ENCODE data around the gene ARID3B. TPM values are rescaled to one million over a fixed set of nuclear protein-coding genes. Genes with fewer than 3 reads are reported as not detected.
A peak's percentile ranks its signal among the peaks of the same experiment; 100 is the strongest.
"Not testable (repeated sequence)": the region's sequence is repeated elsewhere in the genome, so short reads cannot be mapped to it uniquely, and the experiment has no call there.

Gene ARID3B
- polyA plus RNA-seq, 3 donors: 15.8 to 21.1 (median 19.2) TPM

DNA sequence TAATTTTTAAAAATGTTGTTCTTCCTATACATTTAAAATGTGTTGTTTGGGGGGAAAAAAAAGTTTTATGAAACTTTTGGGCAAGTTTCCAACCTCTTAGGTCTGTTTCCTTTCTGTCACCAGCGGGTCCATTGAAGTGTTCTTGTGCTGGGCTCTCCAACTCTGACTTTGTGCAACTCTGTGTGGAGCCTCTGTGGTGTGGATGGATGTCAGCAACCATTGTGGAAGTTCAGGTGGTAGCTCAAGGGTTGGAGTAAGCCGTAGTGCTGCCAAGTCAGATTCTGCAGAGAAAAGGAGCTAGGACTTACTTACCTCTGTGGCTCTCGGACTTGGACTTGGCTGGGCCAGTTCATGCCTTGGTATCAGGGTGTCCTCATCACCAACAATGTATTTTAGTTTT lies 22.4 kb downstream of the ARID3B start:
- DNase-seq: no peak

DNA sequence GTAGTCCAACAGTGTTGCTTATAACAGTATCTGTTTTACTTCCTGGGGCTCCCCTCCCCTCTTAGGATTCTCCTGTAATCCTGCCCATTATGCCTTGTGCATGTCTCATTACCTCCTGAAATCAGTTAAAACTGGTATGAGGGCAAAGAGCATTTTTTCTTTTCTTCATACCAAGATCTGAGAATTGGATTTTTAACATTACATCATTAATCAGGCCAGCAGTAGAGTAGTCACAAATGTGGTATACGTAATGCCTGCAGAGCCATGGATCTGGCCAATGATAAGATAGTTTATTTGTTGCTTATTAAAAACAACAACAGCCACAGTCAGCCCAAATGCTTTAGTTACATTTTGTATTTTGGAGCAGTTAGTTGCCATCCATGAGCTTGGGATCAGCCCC lies 23.2 kb downstream of the ARID3B start:
- DNase-seq: no peak

DNA sequence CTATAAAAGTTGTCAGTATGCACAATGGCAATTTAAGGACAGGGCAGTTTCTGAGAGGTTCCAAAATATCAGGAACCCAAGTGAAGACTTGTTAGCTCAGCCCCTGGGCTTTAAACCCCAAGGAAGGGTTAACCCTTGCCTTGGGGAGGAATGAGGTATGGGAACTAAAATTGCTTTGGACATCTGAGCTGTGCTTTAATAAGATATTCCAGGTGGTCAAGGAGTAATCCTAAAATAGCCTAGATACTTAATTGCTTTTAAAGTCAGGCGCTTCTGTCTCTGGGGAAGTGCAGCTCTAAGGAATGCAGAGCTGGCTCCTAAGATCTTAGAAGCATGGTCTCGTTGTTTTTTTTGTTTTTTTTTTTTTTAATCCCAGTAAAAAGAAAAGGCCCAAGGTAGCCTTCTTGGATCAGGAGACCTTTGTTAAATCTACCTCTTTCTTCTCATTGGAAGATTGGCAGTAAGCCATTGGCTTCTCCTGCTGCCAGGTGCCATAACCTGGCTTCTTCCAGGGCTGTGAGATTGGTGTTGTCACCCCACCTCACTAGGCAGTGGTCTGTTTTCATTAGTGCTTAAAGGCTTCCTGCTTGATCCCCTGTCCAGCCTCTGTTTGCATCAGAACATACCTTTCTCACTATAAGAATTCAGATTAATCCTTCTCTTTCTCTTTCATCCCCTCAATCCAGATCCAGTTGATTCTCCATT lies 24.5 kb downstream of the ARID3B start:
- DNase-seq: no peak

DNA sequence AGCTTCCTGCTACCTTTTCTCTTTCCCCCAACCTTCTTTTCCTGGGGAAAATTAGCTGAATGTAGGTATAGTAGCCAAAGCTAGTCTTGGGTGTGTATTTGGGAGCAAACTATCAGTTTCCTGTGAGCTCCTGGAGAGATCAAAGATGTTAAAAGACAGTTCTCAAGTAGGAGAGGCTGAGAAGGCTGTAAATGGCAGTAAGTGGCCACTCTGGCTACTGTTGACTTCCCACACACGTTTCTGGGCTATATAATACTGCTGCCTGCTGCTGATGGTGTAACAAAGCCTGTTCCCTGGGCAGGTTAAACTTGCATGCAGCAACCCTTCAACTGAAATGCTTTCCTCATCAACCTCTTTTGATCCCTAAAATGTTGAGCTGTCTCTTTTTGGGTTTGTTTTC lies 27.6 kb downstream of the ARID3B start:
- no peak for DNase-seq

DNA sequence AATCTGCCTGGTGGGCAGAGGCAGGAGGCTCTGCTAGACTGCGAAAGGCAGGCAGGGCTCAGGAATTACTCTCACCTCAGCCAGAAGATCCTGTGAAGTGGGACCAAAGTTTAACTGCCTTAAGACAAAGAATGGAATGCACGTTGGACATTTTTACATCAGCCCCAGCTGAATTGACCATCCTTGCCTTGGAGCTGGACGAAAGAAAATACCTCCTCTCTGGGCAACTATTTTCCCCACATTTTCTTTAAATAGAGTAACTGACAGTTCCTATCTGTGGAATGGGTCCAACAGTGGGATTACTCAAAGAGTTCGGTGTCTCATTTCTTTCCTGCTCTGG lies 28.7 kb downstream of the ARID3B start:
- no peak for DNase-seq

DNA sequence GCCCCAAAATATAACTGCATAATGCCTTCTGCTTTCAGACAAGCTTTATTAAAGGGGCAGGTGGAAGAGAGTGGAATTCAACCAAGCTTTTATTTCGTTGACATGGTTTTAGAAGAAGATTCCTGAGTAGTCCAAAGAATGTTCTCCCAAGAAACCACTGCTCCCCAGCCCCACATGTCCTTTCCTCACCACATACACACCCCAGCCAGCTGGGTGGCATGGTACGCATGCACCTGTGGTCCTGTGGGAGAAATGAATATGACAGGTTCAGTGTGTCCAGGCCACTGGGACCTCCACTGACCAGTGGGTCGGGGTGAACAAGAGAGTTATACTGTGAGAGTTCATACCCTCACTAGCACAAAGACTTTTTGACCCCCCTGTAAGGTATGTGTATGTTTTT lies 30.2 kb downstream of the ARID3B start:
- DNase-seq: no peak

DNA sequence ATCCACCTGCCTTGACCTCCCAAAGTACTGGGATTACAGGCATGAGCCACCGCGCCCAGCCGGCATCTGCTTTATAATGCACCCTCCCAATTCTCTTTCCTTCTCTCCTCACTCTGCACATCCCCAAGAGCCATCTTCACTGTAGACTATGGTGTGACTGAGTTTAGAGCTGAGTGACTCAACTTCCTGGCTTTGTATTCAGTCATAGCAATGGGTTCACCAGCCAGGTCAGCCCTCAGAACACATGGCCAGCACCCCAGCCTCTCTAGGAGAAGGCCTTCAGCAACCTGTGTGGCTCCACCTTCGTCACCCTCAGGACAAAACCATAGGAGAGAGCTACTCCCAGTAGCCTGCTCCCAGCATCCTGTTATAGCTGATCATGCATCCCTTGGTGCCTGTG lies 33.0 kb downstream of the ARID3B start:
- no peak for DNase-seq

DNA sequence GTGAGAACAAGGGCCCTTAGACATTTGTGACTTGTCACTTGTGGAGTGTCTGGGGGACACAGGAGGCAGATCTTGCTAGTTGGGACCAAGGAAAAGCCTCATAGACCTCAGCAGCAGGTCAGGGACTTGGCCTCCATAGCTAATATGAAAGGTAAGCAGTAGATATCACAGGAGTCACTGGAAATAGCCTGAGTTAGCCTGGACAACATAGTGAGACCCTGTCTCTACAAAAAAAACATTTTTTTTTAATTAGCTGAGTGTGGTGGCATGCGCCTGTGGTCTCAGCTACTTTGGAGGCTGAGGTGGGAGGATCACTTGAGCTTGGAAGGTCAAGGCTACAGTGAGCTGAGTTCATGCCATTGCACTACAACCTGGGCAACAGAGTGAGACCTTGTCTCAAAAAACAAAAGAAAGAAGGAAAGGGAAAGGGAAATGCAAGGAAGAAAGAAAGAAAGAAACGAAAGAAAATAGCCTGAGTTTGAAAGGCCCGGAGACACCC lies 37.5 kb downstream of the ARID3B start:
- no peak for DNase-seq

DNA sequence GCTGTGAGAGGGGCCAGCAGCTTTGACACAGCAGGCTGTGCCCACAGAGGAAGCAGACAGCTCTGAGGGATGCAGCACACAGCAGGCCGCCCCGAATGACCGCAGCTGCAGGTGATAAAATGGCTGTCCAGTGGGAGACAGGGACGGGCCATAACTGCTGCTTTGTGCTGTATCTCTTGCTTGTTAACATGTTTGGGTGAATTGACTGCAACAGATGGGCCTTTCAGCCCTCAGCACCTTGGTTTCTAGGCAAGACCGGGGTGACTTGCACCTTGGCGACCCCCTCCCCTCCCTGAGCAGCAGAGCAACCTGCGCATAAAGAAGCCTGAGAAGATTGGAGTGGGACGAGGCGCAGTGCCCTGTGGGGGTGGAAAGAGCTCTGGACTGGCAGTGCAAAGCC lies 38.0 kb downstream of the ARID3B start:
- no peak for DNase-seq

DNA sequence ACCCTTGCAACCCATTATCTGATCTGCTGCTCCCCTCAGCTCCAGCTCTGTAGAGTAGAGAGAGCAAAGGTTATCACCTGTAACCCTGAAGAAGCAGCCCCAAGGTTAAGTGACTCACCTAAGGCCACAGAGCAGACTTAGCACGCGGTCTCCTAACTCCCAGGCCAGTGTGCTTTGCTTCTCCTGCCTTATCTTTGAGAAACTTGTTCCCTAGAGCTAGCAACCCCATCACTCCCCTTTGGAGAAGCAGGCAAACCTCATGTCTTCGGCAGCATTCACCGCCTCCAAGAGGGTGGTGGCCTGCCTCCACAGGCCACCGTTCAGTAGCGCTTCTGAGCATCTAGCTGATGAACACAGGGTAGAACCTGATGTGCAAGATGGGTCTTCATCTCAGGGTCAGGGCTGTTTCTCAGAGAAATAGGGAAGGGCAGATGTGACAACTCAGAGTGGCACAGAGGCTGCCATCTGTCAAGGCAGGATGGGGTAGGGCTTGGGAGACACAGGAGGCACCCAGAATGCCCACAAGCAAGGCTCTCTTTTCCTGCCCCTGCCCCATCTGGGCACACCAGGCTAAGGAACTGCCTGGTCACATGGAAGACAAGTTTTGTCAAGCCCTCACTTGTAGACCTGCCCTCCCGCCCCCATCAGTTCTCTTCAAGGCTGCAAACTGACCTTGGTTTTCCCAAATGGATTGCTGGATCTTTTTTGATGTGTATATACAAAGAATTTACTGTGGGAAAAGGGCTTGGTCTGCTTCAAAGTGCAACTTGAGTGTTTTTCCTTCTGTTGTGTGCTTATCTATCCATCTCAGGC lies 39.7 kb downstream of the ARID3B start:
- DNase-seq: no peak

DNA sequence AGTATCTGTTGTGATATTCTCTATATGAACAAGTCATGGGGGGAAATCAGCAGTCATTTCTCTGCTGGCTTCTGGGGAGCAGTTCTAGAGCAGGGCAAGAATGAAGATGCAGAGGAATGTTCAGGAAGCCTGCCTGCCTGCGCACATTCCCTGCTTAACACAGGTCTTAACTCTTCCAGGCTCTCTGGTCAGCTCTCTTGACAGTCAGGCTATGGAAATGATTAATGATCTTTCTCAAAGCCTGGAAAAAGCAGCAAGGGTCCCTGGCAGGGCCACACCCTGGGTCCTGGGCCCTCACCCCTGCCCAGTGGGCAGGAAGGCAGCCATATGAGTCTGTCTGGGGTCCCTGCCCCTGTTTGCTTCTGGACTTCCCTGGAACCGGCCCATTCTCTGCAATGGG lies 43.2 kb downstream of the ARID3B start:
- DNase-seq: no peak

DNA sequence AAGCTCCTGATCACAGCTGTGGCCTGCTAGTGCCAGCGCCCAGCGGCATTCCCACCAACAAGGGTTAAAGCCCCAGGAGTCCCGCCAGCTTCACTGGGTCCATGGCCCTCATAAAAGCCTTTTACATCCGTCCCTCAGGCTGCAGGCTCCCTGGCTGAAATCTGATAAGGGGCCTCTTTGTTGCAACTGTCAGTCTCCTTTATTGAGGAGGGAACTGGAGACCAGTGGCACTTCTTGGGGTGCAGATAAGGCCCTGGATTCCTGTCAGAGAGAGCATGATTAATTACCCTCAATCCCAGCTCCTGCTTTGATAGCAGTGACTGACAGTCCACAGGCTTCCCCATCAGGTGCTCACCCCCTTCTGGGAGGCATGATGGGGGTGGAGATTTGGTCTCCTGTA lies 43.8 kb downstream of the ARID3B start:
- peak; percentile 56 for DNase-seq

DNA sequence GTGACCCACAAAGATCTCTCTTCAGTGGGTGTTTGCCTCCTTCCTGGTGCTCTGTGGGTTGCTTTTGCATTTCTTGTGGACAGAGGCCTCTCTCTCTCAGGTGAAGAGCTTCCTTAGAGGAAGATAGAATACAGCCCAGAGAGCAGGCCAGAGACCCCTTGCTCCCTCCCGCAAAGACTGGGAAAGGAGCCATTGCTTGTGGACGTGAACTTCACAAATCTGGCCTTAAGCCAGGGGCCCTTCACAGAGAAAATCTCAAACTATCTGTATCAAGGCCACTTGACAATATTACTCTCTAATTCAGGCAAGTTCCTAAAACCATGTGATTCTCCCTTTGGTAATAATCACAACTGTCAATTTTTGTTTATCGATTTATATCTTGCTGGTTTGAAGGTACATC lies 44.2 kb downstream of the ARID3B start:
- no peak for DNase-seq

DNA sequence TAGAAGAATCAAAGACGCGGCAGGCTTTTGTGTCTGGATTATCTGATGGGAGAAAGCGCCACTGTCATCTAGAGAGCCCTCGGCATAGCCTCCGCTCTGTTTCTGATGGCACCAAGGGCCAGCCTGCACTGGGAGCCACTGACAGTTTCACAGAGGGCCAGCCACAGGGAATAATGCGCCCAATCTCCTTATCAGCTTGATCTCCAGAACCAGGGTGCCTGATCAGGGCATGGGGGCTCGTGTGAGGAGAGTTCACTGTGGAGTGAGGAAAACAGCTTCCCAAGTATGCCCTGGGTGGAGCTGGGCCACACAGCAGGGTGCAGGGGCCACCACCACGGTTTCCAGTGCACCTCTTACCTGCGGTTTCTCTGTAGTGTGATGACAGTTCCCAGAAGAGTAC lies 44.8 kb downstream of the ARID3B start:
- no peak for DNase-seq

DNA sequence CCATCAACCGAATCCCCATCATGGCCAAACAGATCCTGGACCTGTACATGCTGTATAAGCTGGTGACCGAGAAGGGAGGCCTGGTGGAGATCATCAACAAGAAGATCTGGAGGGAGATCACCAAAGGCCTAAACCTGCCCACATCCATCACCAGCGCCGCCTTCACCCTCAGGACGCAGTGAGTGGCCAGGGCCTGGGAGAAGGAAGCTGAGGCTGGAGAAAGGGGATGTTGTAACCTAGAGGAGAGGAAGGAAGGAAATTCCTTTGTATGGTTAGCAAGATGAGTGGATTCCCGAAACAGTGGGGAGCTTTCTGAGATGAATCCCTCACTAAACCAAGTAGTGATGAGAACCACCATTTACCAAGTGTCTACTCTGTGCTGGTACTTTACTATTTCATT lies 48.8 kb downstream of the ARID3B start:
- DNase-seq: no peak

DNA sequence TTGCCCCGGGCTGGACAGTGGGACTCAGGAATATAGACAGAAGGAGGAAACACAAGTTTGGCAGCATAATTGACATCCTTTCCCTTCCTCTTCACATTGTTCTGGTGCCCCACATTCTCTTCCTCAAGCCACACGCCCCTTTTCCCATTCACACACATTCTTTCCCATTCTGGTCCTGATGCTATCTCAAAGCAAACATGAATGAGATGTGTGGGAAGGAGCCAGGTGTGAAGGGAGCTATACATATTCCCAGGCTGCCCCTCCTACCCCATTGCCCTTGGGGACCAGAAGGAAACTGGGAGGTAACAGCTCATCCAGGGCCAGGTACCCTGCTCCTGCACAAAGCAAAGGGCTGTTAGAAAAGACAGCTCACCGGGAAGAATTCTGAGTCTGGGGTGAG lies 51.2 kb downstream of the ARID3B start:
- no peak for DNase-seq

DNA sequence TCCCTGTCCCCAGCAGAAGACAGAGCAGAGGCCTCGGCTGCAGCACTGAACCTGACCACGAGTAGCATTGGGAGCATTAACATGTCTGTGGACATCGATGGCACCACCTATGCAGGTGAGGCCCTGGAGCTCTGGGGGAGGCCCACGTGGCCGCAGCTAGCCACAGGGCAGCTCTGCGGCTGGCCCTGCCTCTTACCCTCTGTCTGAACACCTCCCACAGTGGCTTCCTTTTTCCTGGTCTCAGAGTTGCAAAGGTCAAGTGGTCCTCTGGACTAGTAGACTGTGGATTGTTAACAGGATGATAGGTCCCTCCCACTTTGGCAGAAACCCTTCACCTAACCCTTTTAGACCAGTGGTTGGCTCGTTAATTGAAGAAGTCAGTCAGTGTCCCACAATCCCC lies 52.1 kb downstream of the ARID3B start:
- DNase-seq: no peak

DNA sequence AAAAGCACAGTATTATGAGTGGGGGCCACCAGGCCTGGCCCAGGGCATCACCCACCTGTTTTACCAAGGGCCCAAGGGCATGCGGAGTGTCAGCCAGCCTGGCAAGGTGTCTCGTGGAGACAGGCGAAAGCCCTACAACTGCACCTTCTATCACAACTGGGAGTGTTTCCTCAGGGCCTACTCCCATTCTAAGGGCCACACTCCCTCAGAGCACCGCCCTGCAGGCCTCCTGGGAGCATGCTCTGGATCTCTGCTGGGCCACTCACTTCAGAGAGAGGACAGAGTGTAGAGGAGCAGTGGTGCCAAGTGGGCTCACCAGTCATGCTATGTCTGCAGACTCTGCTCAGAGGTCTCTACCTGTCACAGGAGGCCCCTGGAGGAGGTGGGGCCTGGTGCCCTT lies 53.4 kb downstream of the ARID3B start:
- no peak for DNase-seq

DNA sequence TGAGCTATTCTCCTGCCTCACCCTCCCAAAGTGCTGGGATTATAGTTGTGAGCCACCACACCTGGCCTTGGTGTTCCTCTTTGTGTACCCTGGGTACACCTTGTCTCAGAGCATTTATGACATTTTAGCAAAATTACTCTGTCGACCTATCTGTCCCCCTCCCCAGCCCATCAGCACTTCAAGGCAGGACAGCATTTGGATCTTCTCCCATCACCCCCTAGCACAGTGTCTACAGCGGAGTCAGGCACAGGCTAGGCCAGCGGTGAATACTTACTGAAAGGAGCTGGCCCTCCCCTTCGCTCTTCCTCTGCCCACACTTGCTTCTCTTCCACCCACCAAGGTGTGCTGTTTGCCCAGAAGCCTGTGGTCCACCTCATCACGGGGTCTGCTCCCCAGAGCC lies 54.3 kb downstream of the ARID3B start:
- DNase-seq: no peak

DNA sequence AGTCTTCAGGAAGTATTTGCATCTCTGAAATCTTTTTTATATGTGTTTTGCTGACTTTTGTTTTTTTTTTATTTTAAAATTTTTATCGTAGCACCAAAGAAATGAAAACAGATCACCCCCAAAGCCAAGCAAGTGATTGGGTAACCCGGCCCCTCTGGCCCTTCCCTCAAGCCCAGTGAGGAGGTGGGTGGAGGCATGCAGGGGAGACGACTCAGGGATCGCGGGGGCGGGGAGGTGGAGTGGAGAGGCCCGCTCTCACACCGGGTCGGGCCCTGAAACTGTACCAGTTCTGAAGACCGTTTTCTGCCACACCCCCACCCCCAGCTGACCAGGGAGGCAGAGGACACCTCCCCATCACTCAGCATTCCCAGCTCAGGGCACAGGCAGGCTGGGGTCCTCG lies 55.7 kb downstream of the ARID3B start:
- DNase-seq: not testable (repeated sequence)

DNA sequence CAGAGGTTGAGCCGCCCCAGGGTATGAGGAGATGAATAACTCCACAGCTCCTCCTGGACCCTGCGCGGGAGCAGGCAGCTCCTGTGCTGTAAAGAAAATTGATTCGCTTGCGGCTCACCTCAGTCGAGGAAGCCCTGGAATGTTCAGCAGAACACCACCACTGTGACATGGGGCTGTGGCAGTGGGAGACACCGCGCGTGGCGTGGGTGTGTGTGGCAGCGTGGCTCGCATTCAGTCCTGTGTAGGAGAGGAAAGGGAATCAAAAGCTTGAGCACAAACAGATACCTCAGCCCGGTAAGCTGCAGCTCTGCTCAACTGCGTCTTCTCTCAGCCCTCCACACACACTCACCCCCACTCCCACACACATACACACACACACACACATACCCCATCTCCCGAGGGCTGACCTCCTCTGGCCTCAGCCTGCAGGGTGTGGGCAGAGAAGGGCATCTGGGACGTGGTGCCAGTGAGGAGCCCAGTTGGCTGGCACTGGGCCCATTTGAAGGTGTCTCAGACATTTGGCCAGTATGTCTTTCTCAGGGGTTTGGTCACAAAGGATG lies 56.2 kb downstream of the ARID3B start:
- DNase-seq: not testable (repeated sequence)

DNA sequence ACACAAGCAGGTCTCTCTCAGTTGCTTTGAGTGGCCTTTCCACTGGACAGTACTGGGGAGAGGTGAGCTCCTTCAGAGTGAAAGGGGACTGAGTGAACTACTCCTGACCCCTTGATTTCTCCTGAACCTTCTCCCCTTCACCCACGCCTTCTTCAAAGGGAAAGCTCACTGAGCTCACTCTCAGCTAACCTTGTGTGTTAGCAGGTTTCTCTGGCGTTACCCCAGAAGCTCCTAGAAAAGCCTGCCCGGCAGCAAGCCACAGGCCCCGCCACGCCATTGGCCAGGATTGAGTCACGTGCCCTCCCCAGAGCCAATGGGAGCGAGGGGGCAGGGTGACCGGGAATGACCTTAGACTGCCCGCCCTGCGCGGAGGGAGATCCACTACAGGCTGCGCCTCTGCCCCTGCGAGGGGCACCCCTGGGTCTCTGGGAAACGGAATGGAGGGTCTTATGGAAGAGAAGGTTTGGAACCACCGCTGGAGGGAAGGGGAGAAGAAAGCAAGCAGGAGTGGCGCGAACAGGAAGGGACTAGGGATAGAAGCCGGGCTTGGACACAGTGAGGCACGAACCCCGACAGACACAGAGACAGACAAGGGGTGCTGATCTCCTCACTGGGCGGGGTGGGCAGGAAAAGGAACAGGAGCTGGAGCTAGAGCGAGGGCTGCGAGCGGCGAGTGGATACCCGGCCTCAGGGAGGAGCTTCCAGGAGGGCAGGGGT lies 57.3 kb downstream of the ARID3B start:
- DNase-seq: peak; percentile 92

DNA sequence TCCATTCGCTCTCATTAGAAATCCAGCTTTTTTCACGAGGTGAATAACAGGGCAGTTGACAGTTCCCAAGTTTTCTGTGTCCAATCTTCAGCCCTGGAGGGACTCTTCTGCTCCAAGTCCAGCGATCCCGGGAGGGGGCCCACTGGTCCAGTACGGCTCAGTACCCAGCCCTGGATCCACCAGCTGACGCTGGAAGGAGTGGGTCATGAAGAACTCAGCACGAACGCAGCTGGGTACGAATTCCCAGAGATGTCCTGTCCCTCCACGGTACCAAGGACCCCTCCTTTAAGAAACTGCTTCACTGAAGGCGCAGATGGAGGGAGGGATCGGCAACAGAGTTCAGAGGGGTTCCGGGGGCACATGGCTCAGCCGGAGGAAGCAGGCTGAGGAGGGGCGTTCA lies 58.1 kb downstream of the ARID3B start:
- no peak for DNase-seq

Data from renal pelvis (tissue), 4 donors.